ENCODE measurements around the gene ZNF488. TPM values are rescaled to one million over a fixed set of nuclear protein-coding genes. Genes with fewer than 3 reads are reported as not detected.

ZNF488 gene
- total RNA-seq, 2 donors from 2014 or later: 0.53 to 1.2 TPM

GRCh38 chr10:47346581-47347302 is 37.4 kb downstream of the ZNF488 start:
- Histone ChIP-seq H3K4me3 (ENCODE audit: low read length) (no peak overlapping the region), H3K27ac (ENCODE audit: low read depth, low read length) (no peak overlapping the region), H3K4me1 (ENCODE audit: control insufficient read depth, insufficient read depth, low read length) (no peaks in the 10 kb centered on the region), H3K36me3 (ENCODE audit: control insufficient read depth, insufficient read depth, low read length) (no peaks in the 10 kb centered on the region), H3K9me3 (ENCODE audit: control insufficient read depth, low read length) (no peaks in the 10 kb centered on the region), H3K9ac (ENCODE audit: extremely low read depth, low read length, poor library complexity, severe bottlenecking) (no peak overlapping the region), H3K27me3 (ENCODE audit: control insufficient read depth, insufficient read depth, low read length, poor library complexity, severe bottlenecking) (no peaks in the 10 kb centered on the region)
- Mint-ChIP-seq H3K27ac (no peak overlapping the region), H3K27me3 (ENCODE audit: insufficient read depth) (no peaks in the 10 kb centered on the region), H3K36me3 (ENCODE audit: low read depth) (no peaks in the 10 kb centered on the region), H3K9me3 (no peaks in the 10 kb centered on the region), H3K4me3 (no peak overlapping the region), H3K4me1 (no peaks in the 10 kb centered on the region)
- TF ChIP-seq CTCF (conservative IDR thresholded peaks at IDR 0.05): no peak
- WGBS, 2 experiments (ENCODE audit: insufficient coverage in 1 of 2, insufficient read length in 1 of 2): 87 to 88% methylated on average over 7 to 13 of the region's 13 CpGs
- DNase-seq: no peak

DNA sequence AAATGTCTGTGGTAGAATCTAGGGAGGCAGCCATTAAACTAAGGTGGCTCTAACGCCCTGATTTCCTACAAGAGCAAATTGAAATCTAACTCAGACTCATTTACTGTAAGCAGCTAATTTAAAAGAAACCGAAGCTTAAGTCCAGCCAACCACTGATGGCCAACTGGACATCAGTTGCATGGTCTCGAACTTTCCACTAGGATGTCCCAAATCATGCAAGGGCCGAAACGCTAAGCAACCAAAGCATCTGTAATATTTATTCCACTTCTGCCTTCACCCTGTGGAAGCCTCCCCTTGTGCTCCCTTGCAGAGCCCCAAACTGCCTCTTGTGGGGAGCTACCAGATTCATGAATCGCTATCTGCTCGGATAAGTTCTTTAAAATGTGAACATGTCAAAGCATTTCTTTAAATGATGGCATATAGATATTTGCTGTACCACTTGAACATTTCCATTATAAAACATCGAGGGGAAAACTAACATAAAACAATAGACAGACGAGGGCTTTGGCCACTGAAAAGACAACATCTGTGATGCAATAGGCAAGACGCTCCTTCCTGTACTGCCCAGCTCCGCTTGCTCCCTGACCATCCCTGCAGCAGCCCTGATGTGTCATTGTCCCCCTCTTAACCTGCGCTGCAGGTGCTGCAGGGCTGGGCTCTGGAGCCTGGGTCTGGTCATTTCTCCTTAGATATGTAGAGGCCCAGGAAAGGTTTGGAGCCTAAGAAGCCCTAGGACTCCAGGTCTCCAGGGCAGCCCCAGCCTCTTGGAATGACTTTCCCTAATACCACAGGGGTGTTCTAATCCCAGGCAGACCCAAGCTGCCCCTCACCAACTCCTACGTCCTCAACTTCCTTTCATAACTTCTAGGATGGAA is 38.9 kb downstream of the ZNF488 start:
- no peaks in the 10 kb centered on the region for H3K4me1 ChIP-seq (ENCODE audit: control insufficient read depth, insufficient read depth, low read length)
- no peaks in the 10 kb centered on the region for H3K27me3 Mint-ChIP-seq (ENCODE audit: insufficient read depth)
- DNase-seq: no peak
- 88 to 89% methylated on average over 11 to 13 of the region's 13 CpGs for WGBS, 2 experiments (ENCODE audit: insufficient coverage in 1 of 2, insufficient read length in 1 of 2)
- no peak overlapping the region for H3K4me3 Mint-ChIP-seq
- no peaks in the 10 kb centered on the region for H3K9me3 Mint-ChIP-seq
- H3K36me3 Mint-ChIP-seq (ENCODE audit: low read depth): no peaks in the 10 kb centered on the region
- H3K36me3 ChIP-seq (ENCODE audit: control insufficient read depth, insufficient read depth, low read length): no peaks in the 10 kb centered on the region
- no peak overlapping the region for H3K4me3 ChIP-seq (ENCODE audit: low read length)
- H3K27ac Mint-ChIP-seq: no peak overlapping the region
- no peaks in the 10 kb centered on the region for H3K9me3 ChIP-seq (ENCODE audit: control insufficient read depth, low read length)
- no peaks in the 10 kb centered on the region for H3K4me1 Mint-ChIP-seq
- H3K27ac ChIP-seq (ENCODE audit: low read depth, low read length): no peak overlapping the region
- TF ChIP-seq CTCF (conservative IDR thresholded peaks at IDR 0.05): peak; percentile 22
- H3K9ac ChIP-seq (ENCODE audit: extremely low read depth, low read length, poor library complexity, severe bottlenecking): no peak overlapping the region
- H3K27me3 ChIP-seq (ENCODE audit: control insufficient read depth, insufficient read depth, low read length, poor library complexity, severe bottlenecking): no peaks in the 10 kb centered on the region

GRCh38 chr10:47340608-47341170 is 43.4 kb downstream of the ZNF488 start:
- Mint-ChIP-seq H3K27ac (no peak overlapping the region), H3K4me1 (no peaks in the 10 kb centered on the region), H3K27me3 (ENCODE audit: insufficient read depth) (no peaks in the 10 kb centered on the region)

More at GRCh38 chr10:47340608-47341170, 43.4 kb downstream of the ZNF488 start:
- Mint-ChIP-seq H3K9me3 (no peaks in the 10 kb centered on the region), H3K36me3 (ENCODE audit: low read depth) (no peaks in the 10 kb centered on the region), H3K4me3 (no peak overlapping the region)
- Histone ChIP-seq H3K4me1 (ENCODE audit: control insufficient read depth, insufficient read depth, low read length) (no peaks in the 10 kb centered on the region), H3K27ac (ENCODE audit: low read depth, low read length) (no peak overlapping the region), H3K9ac (ENCODE audit: extremely low read depth, low read length, poor library complexity, severe bottlenecking) (no peak overlapping the region), H3K9me3 (ENCODE audit: control insufficient read depth, low read length) (no peaks in the 10 kb centered on the region), H3K36me3 (ENCODE audit: control insufficient read depth, insufficient read depth, low read length) (no peaks in the 10 kb centered on the region), H3K27me3 (ENCODE audit: control insufficient read depth, insufficient read depth, low read length, poor library complexity, severe bottlenecking) (no peaks in the 10 kb centered on the region), H3K4me3 (ENCODE audit: low read length) (no peak overlapping the region)
- peak; percentile 93 for DNase-seq
- 74% methylated on average over 4 of the region's 5 CpGs; no CpG with 5 or more reads in 1 of the 2 experiments for WGBS, 2 experiments (ENCODE audit: insufficient coverage in 1 of 2, insufficient read length in 1 of 2)
- peak; percentile 97 for TF ChIP-seq CTCF (conservative IDR thresholded peaks at IDR 0.05)

All from endodermal cell (in vitro differentiated cells).